ENCODE results near the gene SPTB.

Gene SPTB

GRCh38 chr14:64743061-64743460 is 136.6 kb downstream of the SPTB start:
- DNase-seq: no peak

- DNase-seq: no peak
Measured at GRCh38 chr14:64741961-64742360, 137.7 kb downstream of the SPTB start.

GRCh38 chr14:64741200-64741599 is 138.5 kb downstream of the SPTB start:
- DNase-seq: no peak

GRCh38 chr14:64738281-64738804 is 141.4 kb downstream of the SPTB start:
- no peak for DNase-seq

- DNase-seq: no peak
Measured at GRCh38 chr14:64737391-64738280, 142.1 kb downstream of the SPTB start.

- no peak for DNase-seq
Measured at GRCh38 chr14:64736271-64737169, 143.2 kb downstream of the SPTB start.

GRCh38 chr14:64734990-64735389 is 144.7 kb downstream of the SPTB start:
- DNase-seq: no peak

GRCh38 chr14:64733899-64734298 is 145.8 kb downstream of the SPTB start:
- no peak for DNase-seq

- DNase-seq: no peak
Measured at GRCh38 chr14:64733321-64733720, 146.4 kb downstream of the SPTB start.

GRCh38 chr14:64732536-64733120 is 147.1 kb downstream of the SPTB start:
- DNase-seq: no peak

- DNase-seq: no peak
Measured at GRCh38 chr14:64732066-64732465, 147.6 kb downstream of the SPTB start.

GRCh38 chr14:64731141-64731581 is 148.5 kb downstream of the SPTB start:
- DNase-seq: no peak

GRCh38 chr14:64730681-64731080 is 149.0 kb downstream of the SPTB start:
- no peak for DNase-seq

- no peak for DNase-seq
Measured at GRCh38 chr14:64730061-64730440, 149.7 kb downstream of the SPTB start.

GRCh38 chr14:64729386-64730060 is 150.2 kb downstream of the SPTB start:
- no peak for DNase-seq

- no peak for DNase-seq
Measured at GRCh38 chr14:64728856-64729255, 150.9 kb downstream of the SPTB start.

GRCh38 chr14:64728106-64728505 is 151.6 kb downstream of the SPTB start:
- no peak for DNase-seq

GRCh38 chr14:64727551-64728071 is 152.1 kb downstream of the SPTB start:
- DNase-seq: no peak

- DNase-seq: peak; percentile 95
Measured at GRCh38 chr14:64726585-64726890, 153.2 kb downstream of the SPTB start.

- DNase-seq: no peak
Measured at GRCh38 chr14:64725879-64726584, 153.7 kb downstream of the SPTB start.

GRCh38 chr14:64725261-64725815 is 154.4 kb downstream of the SPTB start:
- DNase-seq: no peak

GRCh38 chr14:64724578-64724930 is 155.2 kb downstream of the SPTB start:
- DNase-seq: no peak
